Astrocyte of the spinal cord (primary cell): ENCODE results near the gene MANSC4.

Experiments
- DNase-seq: peaks from one replicate; pipeline ENCODE4 v3.0.0; 2011; ENCODE audit warnings: low read depth, low spot score
- H3K4me3 ChIP-seq: 2 replicates; pipeline ENCODE4 v1.5.1; 2011; ENCODE audit warnings: low read depth, mild to moderate bottlenecking, low read length, moderate library complexity
- CTCF ChIP-seq: IDR thresholded peaks from 2 replicates; pipeline ENCODE4 v1.5.1; 2012; ENCODE audit warnings: low read depth, mild to moderate bottlenecking, low read length, inconsistent platforms
- in situ Hi-C: cut with HindIII; loops from 2 replicates; pipeline ENCODE4 v1.10.0; 2017; ENCODE audit warnings: low sequenced_read_pairs

MANSC4 gene

GRCh38 chr12:27794818-27795584, 15.0 kb upstream of the MANSC4 start:
- no peak for DNase-seq
- H3K4me3 ChIP-seq, result no peak overlapping the region
- no peak for TF ChIP-seq CTCF
- in situ Hi-C loops, result no loop called here

- no peak for DNase-seq
- in situ Hi-C loops, result no loop called here
- TF ChIP-seq CTCF, result no peak
- no peak overlapping the region for H3K4me3 ChIP-seq
These were observed 10.1 kb upstream of the MANSC4 start for GRCh38 chr12:27790179-27790578.

GRCh38 chr12:27787559-27787958, 7.5 kb upstream of the MANSC4 start:
- no peak for DNase-seq

GRCh38 chr12:27785882-27786570, 6.0 kb upstream of the MANSC4 start:
- no peak for TF ChIP-seq CTCF
- peak; percentile 73 for DNase-seq
- in situ Hi-C loops, result no loop called here
- H3K4me3 ChIP-seq, result no peak overlapping the region

More at GRCh38 chr12:27787559-27787958, 7.5 kb upstream of the MANSC4 start:
- TF ChIP-seq CTCF, result no peak
- in situ Hi-C loops, result no loop called here
- no peak overlapping the region for H3K4me3 ChIP-seq

- no peak overlapping the region for H3K4me3 ChIP-seq
- no peak for TF ChIP-seq CTCF
- in situ Hi-C loops, result no loop called here
- no peak for DNase-seq
These were observed 2.4 kb upstream of the MANSC4 start for GRCh38 chr12:27782481-27782880.

GRCh38 chr12:27781680-27782079, 1.6 kb upstream of the MANSC4 start:
- TF ChIP-seq CTCF, result no peak
- peak; percentile 27 for DNase-seq
- peak overlapping the region; percentile 78 for H3K4me3 ChIP-seq
- in situ Hi-C loops, result no loop called here
